Mucosa of descending colon (tissue), 3 donors: Measurements from ENCODE around the gene EYA3. TPM values are rescaled to one million over a fixed set of nuclear protein-coding genes. Genes with fewer than 3 reads are reported as not detected.

Experiments
- ATAC-seq: fragments of 200-7000 bp; cut with Tn5 transposase; one replicate; pipeline ENCODE4 v1.9.1; 2020; ENCODE audit warnings: mild to moderate bottlenecking, moderate library complexity
- DNase-seq, 3 donors: peaks; one replicate each; pipeline ENCODE4 v3.0.0-alpha.2; 2020
- H3K36me3 ChIP-seq: fragments of 200-600 bp; one replicate; pipeline ENCODE4 v1.8.0; 2021; ENCODE audit warnings: low read depth, mild to moderate bottlenecking
- H3K4me1 ChIP-seq: fragments of 200-600 bp; one replicate; pipeline ENCODE4 v1.8.0; 2021; ENCODE audit warnings: low read depth, mild to moderate bottlenecking
- H3K4me3 ChIP-seq: fragments of 200-600 bp; one replicate; pipeline ENCODE4 v1.8.0; 2021; ENCODE audit warnings: mild to moderate bottlenecking
- H3K9me3 ChIP-seq: fragments of 200-600 bp; one replicate; pipeline ENCODE4 v1.8.0; 2021; ENCODE audit warnings: mild to moderate bottlenecking
- intact Hi-C, 2 donors: fragments of 100-400 bp; cut with DNase I in 1 of 2; cut with micrococcal nuclease in 1 of 2; formaldehyde crosslinking; loops; one replicate each; pipeline versions ENCODE4 v1.11.0 to v1.11.1; 2022; cut with DNase I, micrococcal nuclease
- total RNA-seq, 3 donors: library from RNA; stranded (reverse); fragmentation: NEBNext Ultra II Directional in 2 of 3; extraction: Animal tissue kit (Norgen Biotek cat#: 25700) in 2 of 3; gene quantifications; one replicate each; pipeline versions ENCODE4 v1.2.1 to v1.2.4, GENCODE V29; 2021 to 2023
- TF ChIP-seq, protein P1 (sequence below): fragments of 200-600 bp; IDR thresholded peaks from one replicate; pipeline ENCODE4 v1.8.0; 2022; ENCODE audit warnings: antibody characterized with exemption, mild to moderate bottlenecking
- donor health status: DM: no; HTN: no; CAD: no; lungs with moderate emphysema.
- donor health status: DM: no; HTN: no; CAD: no.
- donor health status: DM: no; HTN: yes; CAD: no.

EYA3 gene
- total RNA-seq, 3 donors from 2014 or later = 19.2 to 22.8 (median 19.9) TPM

DNA sequence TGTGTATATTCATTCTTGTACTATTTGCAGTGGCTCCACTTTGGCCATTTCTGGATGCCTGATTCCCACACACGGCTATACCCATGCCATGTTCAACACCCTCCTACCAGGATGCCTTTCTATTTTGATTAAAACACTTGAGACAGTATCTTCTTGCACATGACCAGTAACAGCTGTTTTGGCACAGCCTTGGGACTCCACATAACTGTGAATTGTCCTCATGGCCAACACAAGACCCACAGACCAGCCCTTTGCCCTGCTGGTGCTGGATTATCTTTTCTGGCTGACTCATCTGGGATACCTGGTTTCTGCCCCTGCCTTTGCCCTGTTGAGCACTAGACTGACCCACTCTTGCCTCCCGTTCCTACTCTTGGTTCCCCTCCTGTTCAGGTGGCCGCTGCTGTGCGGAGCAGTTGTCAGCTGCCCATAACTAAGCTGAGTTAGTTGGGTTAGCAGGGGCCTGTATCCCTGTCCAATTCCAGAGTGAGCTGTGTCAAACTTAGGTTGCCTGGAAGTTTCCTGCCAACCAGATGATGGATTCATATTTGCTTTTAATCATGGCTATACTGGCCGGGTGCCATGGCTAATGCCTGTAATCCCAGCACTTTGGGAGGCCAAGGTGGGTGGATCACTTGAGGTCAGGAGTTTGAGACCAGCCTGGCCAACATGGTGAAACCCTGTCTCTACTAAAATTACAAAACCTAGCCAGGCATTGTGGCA is 10.8 kb upstream of the EYA3 start:
- peaks cover 3% of the 10 kb centered on the region for H3K4me1 ChIP-seq
- TF ChIP-seq, protein P1, sequence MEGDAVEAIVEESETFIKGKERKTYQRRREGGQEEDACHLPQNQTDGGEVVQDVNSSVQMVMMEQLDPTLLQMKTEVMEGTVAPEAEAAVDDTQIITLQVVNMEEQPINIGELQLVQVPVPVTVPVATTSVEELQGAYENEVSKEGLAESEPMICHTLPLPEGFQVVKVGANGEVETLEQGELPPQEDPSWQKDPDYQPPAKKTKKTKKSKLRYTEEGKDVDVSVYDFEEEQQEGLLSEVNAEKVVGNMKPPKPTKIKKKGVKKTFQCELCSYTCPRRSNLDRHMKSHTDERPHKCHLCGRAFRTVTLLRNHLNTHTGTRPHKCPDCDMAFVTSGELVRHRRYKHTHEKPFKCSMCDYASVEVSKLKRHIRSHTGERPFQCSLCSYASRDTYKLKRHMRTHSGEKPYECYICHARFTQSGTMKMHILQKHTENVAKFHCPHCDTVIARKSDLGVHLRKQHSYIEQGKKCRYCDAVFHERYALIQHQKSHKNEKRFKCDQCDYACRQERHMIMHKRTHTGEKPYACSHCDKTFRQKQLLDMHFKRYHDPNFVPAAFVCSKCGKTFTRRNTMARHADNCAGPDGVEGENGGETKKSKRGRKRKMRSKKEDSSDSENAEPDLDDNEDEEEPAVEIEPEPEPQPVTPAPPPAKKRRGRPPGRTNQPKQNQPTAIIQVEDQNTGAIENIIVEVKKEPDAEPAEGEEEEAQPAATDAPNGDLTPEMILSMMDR = no peak
- no peak for ATAC-seq
- H3K9me3 ChIP-seq = no peaks in the 10 kb centered on the region
- DNase-seq = no peak
- intact Hi-C loops = no loop called here
- no peak overlapping the region for H3K4me3 ChIP-seq
- H3K36me3 ChIP-seq = no peaks in the 10 kb centered on the region

DNA sequence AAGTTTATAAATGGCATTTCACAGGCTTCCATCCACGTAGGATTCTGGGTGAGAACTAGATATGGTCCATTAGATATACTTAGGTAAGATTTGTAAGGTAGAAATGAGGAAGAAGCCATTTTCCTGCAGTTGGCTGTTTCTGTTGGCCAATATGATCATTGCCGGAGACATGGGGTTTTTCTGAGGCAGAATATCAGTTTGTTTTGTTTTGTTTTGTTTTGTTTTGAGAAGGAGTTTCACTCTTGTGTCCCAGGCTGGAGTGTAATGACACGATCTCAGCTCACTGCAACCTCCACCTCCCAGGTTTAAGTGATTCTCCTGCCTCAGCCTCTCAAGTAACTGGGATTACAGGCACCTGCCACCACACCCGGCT is 8.7 kb upstream of the EYA3 start:
- Histone ChIP-seq H3K9me3 (no peaks in the 10 kb centered on the region), H3K36me3 (no peaks in the 10 kb centered on the region), H3K4me1 (no peaks in the 10 kb centered on the region), H3K4me3 (no peak overlapping the region)
- no peak for ATAC-seq
- no peak for DNase-seq
- TF ChIP-seq, protein P1 = no peak
- intact Hi-C loops = no loop called here

DNA sequence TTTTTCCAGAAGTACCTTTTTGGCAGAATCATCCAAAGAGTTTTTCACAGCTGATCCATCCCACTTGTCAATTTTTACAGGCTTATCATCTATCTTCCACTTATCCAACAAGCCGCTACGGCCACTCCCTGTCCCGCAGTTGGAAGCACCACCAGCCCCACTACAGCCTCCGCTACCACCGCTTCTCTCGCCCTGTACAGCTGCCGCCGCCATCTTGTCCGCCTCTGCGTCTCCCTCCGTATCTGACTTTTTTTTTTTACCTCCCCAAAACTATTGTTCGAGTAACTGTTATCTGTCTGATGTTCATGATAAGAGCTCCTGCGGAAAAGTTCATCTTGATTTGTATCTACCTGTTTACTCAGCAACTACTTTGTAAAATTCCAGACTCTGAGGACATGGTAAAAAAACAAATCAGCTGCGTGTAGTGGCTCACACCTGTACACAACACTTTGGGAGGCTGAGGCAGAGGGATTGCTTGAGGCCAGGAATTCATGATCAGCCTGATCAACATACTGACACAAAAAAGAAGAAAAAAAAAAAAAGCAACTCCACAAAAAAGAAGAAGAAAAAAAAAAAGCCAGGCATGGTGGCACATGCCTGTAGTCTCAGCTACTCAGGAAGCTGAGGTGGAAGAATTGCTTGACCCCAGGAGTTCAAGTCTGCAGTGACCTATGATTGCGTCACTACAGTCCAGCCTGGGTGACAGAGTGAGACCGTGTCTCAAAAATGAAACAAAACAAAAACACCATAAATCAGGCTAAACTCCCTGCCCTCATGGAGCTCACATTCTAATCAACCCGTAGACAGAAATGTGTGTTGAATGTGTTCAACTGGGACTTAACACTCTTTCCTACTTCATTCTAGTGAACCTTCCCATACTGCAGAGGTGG is 8.0 kb upstream of the EYA3 start:
- Histone ChIP-seq H3K9me3 (no peaks in the 10 kb centered on the region), H3K4me3 (no peak overlapping the region), H3K36me3 (no peaks in the 10 kb centered on the region), H3K4me1 (peaks cover 2% of the 10 kb centered on the region)
- DNase-seq (no peak), ATAC-seq (no peak)
- intact Hi-C loops = no loop called here
- TF ChIP-seq, protein P1 = no peak

DNA sequence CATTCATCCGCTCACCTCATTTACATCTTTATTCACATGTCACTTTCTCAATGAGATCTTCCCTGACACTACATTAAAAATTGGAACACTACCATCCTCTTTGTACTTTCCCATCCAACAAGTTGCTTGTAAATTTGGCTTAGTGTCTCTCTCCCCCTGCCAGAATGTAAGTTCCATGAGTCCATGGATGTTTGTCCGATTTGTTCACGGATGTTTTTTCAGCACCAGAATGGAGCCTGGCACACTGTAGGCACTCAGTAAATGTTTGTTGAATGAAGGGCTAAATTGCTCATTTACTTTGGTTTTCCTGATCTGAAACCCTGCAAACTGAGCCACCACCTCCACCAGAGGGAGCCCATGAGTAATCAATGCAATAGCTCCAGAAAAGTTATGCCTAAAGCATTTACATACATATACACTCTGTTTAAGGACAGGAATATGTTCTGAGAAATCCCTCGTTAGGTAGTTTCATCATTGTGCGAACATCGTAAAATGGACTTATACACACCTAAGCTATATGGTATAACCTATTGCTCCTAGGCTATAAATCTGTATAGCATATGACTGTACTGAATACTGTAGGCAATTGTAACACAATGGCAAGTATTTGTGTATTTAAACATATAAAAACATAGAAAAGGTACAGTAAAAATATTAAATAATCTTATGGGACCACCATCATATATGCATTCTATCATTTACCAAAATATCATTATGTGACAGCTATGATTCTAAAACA is 2.8 kb upstream of the EYA3 start:
- ATAC-seq (peak; percentile 56), DNase-seq (peak in 2 of 3 donors; percentile 79 to 90)
- Histone ChIP-seq H3K4me1 (peaks cover 18% of the 10 kb centered on the region), H3K9me3 (no peaks in the 10 kb centered on the region), H3K36me3 (no peaks in the 10 kb centered on the region), H3K4me3 (no peak overlapping the region)
- intact Hi-C loops = loop anchor here in 1 of 2 donors (2.0 kb wide), 1 partner anchor 118 kb away; no protein-coding TSS in a partner anchor
- TF ChIP-seq, protein P1 = peak; percentile 71

DNA sequence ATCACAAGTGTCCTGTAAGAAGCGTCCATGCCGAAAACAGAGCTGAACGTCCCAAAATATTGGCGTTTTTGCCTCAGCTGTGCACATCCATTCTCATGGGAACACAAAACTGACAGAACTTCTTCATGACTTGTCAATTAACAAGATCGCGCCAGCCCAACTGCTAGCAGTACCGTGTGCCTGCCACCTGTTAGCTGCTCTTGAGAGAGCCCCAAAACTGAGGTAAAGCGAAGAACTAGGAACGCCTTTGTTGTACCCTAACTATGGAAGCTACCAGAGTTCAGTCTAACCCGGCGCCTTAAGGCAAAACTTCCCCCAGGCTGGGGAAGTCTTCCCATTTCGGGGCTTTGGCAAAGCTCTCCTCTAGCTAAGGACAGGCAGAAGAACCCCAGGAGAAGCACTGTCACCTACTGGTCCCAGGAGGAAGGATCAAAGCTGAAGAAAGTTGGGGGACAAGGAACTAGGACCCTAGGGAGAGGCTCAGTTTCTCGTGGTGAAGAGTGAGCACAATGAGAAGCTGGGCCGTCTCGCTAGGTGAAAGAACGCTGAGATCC is 719 bp downstream of the EYA3 start:
- TF ChIP-seq, protein P1 = no peak
- Histone ChIP-seq H3K9me3 (no peaks in the 10 kb centered on the region), H3K36me3 (no peaks in the 10 kb centered on the region), H3K4me3 (peak overlapping the region; percentile 47), H3K4me1 (peaks cover 18% of the 10 kb centered on the region)
- no peak for DNase-seq
- ATAC-seq = peak; percentile 8
- intact Hi-C loops = no loop called here
